ENCODE data around the gene FAM171A1.

DNA sequence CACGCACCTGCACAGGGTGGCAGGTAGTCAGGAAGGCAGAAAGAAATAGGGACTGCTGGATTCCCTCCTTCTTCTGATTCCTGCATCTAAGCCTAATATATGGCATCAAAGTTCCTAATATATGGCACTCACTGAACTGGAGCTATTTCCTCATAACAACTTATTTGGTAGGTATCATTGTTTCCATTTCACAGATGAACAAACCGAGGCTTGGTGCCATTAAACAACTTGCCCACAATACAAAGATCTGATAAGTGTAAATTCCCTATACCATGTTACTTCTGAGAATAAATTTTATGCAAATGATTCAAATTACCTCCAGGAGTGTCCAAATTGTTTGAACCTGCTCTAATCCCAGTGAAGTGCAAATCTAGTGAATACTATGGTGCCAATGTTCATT is 2.1 kb upstream of the FAM171A1 start:
- TF ChIP-seq AHR (CRISPR knock-in tag; IDR thresholded peaks at IDR 0.05): no peak
- no peak for TF ChIP-seq TBP (CRISPR knock-in tag; IDR thresholded peaks at IDR 0.05)
- TF ChIP-seq, protein P1, sequence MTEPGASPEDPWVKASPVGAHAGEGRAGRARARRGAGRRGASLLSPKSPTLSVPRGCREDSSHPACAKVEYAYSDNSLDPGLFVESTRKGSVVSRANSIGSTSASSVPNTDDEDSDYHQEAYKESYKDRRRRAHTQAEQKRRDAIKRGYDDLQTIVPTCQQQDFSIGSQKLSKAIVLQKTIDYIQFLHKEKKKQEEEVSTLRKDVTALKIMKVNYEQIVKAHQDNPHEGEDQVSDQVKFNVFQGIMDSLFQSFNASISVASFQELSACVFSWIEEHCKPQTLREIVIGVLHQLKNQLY (CRISPR knock-in tag; IDR thresholded peaks at IDR 0.05): no peak
- TF ChIP-seq, protein P2, sequence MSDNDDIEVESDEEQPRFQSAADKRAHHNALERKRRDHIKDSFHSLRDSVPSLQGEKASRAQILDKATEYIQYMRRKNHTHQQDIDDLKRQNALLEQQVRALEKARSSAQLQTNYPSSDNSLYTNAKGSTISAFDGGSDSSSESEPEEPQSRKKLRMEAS (IDR thresholded peaks at IDR 0.05): no peak
- TF ChIP-seq RBM39 (IDR thresholded peaks at IDR 0.05; ENCODE audit: low read depth, low read length, poor library complexity, severe bottlenecking): no peak
- no peak for TF ChIP-seq GPN1 (CRISPR knock-in tag; IDR thresholded peaks at IDR 0.05; ENCODE audit: borderline replicate concordance)
- TF ChIP-seq, protein P3, sequence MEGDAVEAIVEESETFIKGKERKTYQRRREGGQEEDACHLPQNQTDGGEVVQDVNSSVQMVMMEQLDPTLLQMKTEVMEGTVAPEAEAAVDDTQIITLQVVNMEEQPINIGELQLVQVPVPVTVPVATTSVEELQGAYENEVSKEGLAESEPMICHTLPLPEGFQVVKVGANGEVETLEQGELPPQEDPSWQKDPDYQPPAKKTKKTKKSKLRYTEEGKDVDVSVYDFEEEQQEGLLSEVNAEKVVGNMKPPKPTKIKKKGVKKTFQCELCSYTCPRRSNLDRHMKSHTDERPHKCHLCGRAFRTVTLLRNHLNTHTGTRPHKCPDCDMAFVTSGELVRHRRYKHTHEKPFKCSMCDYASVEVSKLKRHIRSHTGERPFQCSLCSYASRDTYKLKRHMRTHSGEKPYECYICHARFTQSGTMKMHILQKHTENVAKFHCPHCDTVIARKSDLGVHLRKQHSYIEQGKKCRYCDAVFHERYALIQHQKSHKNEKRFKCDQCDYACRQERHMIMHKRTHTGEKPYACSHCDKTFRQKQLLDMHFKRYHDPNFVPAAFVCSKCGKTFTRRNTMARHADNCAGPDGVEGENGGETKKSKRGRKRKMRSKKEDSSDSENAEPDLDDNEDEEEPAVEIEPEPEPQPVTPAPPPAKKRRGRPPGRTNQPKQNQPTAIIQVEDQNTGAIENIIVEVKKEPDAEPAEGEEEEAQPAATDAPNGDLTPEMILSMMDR (CRISPR knock-in tag; IDR thresholded peaks at IDR 0.05): no peak
- TF ChIP-seq ZZZ3 (CRISPR knock-in tag; IDR thresholded peaks at IDR 0.05; ENCODE audit: borderline replicate concordance): no peak
- no peak for TF ChIP-seq NR2C2 (CRISPR knock-in tag; IDR thresholded peaks at IDR 0.05; ENCODE audit: borderline replicate concordance)
